ENCODE measurements around the gene GSTO1. TPM values are rescaled to one million over a fixed set of nuclear protein-coding genes. Genes with fewer than 3 reads are reported as not detected.

Gene GSTO1
- total and polyA plus RNA-seq, 9 of the 15 experiments (the other 6 are each of a cell fraction or from before 2014, with no cell fraction given), result 136 to 592 (median 237) TPM

DNA sequence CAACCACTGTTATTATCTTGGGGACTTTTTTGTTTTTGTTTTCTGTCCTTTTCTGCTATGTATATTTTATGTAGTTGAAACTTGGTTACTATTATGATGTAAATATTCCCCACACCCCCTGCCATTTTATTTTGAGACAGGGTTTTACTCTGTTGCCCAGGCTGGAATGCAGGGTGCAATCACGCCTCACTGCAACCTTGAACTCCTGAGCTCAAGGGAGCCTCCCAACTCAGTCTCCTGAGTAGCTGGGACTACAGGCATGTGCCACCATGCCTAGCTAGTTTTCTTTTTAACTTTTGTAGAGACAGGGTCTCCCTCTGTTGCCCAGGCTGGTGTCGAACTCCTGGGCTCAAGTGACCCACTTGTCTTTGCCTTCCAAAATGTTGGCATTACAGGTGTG lies 32.2 kb downstream of the GSTO1 start (continued):
- TF ChIP-seq PHF8 (IDR thresholded peaks at IDR 0.05; ENCODE audit: borderline replicate concordance, low read length) (no peak), SMAD1 (IDR thresholded peaks at IDR 0.05; ENCODE audit: low read depth, low read length, partially characterized antibody) (no peak), ZNF707 (CRISPR knock-in tag; conservative IDR thresholded peaks at IDR 0.05) (no peak), ZNF224 (CRISPR knock-in tag; IDR thresholded peaks at IDR 0.05) (no peak)

DNA sequence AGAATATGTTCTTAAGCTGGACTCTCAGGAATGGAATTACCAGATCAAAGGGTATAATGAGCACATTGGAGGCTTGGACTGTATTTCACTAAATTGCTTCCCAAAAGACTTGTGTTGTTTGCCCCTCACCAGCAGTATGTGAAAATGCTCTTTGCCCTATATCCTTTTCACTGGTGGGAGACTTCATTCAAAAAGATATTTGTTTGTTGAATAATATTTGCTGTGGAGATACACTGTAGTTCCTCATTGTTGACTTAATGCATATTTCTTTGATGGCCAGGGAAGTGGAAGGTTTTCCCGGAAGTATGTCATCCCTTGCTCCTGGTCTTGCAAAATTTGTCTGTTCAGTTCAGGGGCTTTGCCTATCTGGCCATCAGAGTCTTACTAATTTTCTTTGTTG lies 33.7 kb downstream of the GSTO1 start:
- DNase-seq (ENCODE audit: extremely low read depth in 1 of 4, low spot score in 3 of 4), result no peak
- ATAC-seq, result no peak
- Histone ChIP-seq H3K4me3 (no peak overlapping the region), H3K79me2 (ENCODE audit: control insufficient read depth, insufficient read depth, low read length) (no peaks in the 10 kb centered on the region), H3K27ac (ENCODE audit: extremely low read depth, low read depth, low read length) (no peak overlapping the region), H2AFZ (ENCODE audit: low read depth, low read length) (no peak overlapping the region), H3K9ac (ENCODE audit: insufficient read depth in 1 of 2, low read depth in 2 of 2, low read length in 2 of 2) (no peak overlapping the region), H3K27me3 (ENCODE audit: control insufficient read depth in 2 of 2, insufficient read depth in 2 of 2, low read length in 2 of 2) (0 out of 5 replicates have a peak, but pooled peaks cover under 1 to 3% of the 10 kb centered on the region in 2 experiments), H3K36me3 (ENCODE audit: control insufficient read depth, insufficient read depth, low read length) (no peaks in the 10 kb centered on the region), H3K9me1 (ENCODE audit: control insufficient read depth, insufficient read depth, low read length) (no peaks in the 10 kb centered on the region), H3K4me1 (replicated peaks in 1 of 2; ENCODE audit: control insufficient read depth in 2 of 2, insufficient read depth in 2 of 2, low read length in 2 of 2) (no peaks in the 10 kb centered on the region), H4K20me1 (replicated peaks; ENCODE audit: control insufficient read depth, insufficient read depth, low read length) (no peaks in the 10 kb centered on the region), H3K9me3 (replicated peaks; ENCODE audit: control insufficient read depth, insufficient read depth, low read depth, low read length) (no peaks in the 10 kb centered on the region), H3K4me2 (ENCODE audit: insufficient read depth, low read length) (no peak overlapping the region)
- intact Hi-C loops (cut with micrococcal nuclease) (no loop called here), in situ Hi-C loops (cut with MboI) (no loop called here)
- no peak for TF ChIP-seq ZNF174 (CRISPR knock-in tag; IDR thresholded peaks at IDR 0.05)
- TF ChIP-seq ZNF76 (CRISPR knock-in tag; IDR thresholded peaks at IDR 0.05; ENCODE audit: borderline replicate concordance), result no peak
- TF ChIP-seq ELF4 (CRISPR knock-in tag; IDR thresholded peaks at IDR 0.05), result no peak
- no peak for FAIRE-seq
- BruUV-seq (replicated peaks), result no TSS peak
- ChIA-PET POLR2A (no interaction called here), CTCF (ENCODE audit: low intra/inter-chr PET ratio) (no interaction called here)
- WGBS (ENCODE audit: insufficient coverage, low coverage, missing lambda C conversion rate), result 0% methylated on average over 1 of the region's 1 CpG
